AG04449 (cell line): Measurements from ENCODE around the gene STXBP4.

Experiments
- CTCF ChIA-PET: fragments of 350-600 bp; formaldehyde crosslinking; extraction: SDS; loops from one replicate; lab custom pipeline; 2021; ENCODE audit warnings: antibody characterized with exemption; lab: Yijun Ruan, JAX
- POLR2A ChIA-PET: fragments of 400-600, 350-600 bp; formaldehyde crosslinking; extraction: SDS; loops from one replicate; lab custom pipeline; 2020; ENCODE audit warnings: antibody characterized with exemption, inconsistent platforms; lab: Yijun Ruan, JAX
- DNase-seq: peaks from one replicate; pipeline ENCODE4 v3.0.0-alpha.2; 2010; ENCODE audit warnings: low read depth, low spot score
- H3K4me3 ChIP-seq: 2 replicates; pipeline ENCODE4 v1.5.1; 2011; ENCODE audit warnings: low read depth, mild to moderate bottlenecking, control low read depth, low read length
- TF ChIP-seq, protein P1 (sequence below): IDR thresholded peaks from one replicate; pipeline ENCODE4 v1.5.1; 2011; ENCODE audit warnings: mild to moderate bottlenecking, moderate library complexity, low read length, control low read depth, inconsistent platforms; ENCODE audit not compliant: insufficient read depth; ENCODE audit errors: missing control alignments

Gene STXBP4

DNA sequence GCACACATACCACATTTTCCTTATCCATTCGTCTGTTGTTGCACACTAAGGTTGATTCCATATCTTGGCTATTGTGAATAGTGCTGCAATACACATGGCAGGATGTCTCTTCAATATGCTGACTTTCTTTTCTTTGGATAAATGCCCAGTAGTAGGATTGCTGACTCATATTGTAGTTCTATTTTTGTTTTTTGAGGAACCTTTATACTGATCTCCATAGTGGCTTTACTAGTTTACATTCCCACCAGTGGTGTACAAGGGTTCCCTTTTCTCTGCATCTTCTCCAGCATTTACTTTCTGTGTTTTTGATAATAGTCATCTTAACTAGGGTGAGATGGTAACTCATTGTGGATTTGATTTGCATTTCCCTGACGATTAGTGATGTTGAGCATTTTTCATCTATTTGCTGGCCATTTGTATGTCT is 118.1 kb downstream of the STXBP4 start:
- H3K4me3 ChIP-seq: no peak overlapping the region
- TF ChIP-seq, protein P1, sequence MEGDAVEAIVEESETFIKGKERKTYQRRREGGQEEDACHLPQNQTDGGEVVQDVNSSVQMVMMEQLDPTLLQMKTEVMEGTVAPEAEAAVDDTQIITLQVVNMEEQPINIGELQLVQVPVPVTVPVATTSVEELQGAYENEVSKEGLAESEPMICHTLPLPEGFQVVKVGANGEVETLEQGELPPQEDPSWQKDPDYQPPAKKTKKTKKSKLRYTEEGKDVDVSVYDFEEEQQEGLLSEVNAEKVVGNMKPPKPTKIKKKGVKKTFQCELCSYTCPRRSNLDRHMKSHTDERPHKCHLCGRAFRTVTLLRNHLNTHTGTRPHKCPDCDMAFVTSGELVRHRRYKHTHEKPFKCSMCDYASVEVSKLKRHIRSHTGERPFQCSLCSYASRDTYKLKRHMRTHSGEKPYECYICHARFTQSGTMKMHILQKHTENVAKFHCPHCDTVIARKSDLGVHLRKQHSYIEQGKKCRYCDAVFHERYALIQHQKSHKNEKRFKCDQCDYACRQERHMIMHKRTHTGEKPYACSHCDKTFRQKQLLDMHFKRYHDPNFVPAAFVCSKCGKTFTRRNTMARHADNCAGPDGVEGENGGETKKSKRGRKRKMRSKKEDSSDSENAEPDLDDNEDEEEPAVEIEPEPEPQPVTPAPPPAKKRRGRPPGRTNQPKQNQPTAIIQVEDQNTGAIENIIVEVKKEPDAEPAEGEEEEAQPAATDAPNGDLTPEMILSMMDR: no peak
- peak; percentile 56 for DNase-seq
- ChIA-PET POLR2A (no interaction called here), CTCF (no interaction called here)

DNA sequence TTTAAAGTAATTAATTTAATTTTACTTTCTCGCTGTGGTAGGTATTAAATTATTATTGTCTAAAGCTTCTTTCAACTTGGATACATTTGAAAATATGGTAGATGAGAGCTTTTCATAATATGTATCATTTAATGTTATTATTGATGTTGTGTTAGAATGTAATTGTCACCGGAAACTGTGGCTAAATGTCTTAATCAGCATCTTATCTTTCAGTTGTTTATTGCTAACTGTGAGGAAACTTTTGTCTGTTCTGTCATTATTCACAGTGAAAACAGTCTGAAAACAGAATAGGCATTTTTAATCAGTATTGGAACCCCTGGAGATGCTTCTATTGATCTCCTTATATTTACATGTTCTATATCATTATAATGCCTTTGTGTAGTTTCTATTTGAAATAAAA is 120.7 kb downstream of the STXBP4 start:
- ChIA-PET POLR2A (no interaction called here), CTCF (no interaction called here)
- TF ChIP-seq, protein P1: no peak
- no peak overlapping the region for H3K4me3 ChIP-seq
- no peak for DNase-seq

DNA sequence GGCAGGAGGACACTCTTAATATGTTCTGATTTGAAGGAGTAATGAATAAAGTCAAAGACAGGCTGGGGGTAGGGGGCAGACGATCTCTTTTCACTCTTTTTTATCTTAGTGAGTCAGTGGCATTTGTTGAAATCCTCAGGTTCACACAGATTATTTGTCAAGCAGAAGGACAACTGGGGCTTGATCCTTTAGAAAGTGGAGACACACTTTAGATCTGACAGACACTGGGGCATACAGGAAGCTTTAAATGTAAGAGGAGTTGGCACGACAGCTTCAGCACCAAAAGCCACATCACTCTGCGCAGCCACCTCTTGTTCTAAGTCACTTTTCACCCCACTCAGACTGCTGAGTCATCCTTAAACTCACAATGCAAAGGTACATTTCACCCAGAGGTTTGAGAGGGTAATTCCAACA is 121.5 kb downstream of the STXBP4 start:
- TF ChIP-seq, protein P1: no peak
- CTCF ChIA-PET: no interaction called here
- no peak for DNase-seq
- POLR2A ChIA-PET: no interaction called here
- no peak overlapping the region for H3K4me3 ChIP-seq

DNA sequence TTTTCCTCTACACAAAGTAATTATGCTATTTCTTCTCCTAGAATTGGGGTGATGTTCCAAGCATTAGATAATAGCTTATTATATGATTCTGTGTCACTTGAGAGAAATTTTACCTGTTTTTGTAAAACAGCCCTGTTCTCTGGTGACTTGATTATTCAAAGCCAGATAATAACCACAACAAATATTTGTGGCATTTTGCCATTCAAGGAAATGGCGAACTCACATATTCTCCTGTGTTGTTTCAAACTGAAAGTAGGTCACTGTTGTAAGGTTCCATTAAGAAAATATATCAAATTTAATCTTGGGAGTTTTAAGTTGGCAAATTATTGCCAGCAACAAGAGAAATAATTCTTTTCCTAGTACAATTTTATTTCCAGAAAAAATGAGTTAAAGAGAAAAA is 124.8 kb downstream of the STXBP4 start:
- CTCF ChIA-PET: no interaction called here

DNA sequence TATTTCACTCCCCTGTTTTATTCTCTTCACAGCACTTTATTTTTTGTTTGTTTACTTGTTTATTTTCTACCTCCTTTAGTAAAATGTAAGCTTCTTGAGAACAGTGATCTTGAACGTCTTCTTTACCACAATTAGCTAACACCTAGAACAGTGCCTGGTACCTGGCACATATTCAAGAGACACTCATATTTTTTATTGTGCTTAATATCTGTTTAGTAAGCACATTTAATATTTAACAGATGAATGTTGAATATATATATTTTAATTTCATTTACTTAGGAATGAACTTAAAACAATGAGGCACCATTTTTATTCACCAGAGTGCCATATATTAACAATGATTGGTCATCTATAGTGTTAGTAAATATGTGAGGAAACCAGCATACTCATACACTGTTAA is 130.2 kb downstream of the STXBP4 start:
- ChIA-PET CTCF (no interaction called here), POLR2A (no interaction called here)
- TF ChIP-seq, protein P1: no peak
- no peak overlapping the region for H3K4me3 ChIP-seq
- no peak for DNase-seq

More for the DNA sequence above, 124.8 kb downstream of the STXBP4 start:
- no peak overlapping the region for H3K4me3 ChIP-seq
- TF ChIP-seq, protein P1: no peak
- POLR2A ChIA-PET: no interaction called here
- DNase-seq: no peak

DNA sequence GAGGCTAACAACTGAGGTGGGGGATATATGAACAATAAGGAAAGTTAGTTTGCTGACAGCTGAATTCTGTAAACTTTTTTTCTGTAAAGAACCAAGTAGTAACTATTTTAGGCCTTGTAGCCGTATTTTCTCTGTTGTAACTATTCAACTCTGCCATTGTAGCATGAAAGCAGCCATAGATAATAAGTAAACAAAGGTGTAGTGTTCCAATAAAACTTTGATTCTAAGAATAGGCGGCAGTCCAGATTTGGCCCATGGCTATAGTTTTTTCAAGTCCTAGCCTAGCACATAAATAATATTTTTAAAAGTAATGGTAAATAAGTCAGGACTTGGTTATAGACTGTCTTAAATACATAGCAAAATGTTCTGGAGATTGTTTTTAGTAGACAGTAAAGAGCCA is 142.0 kb downstream of the STXBP4 start:
- DNase-seq: no peak
- TF ChIP-seq, protein P1: no peak
- POLR2A ChIA-PET: no interaction called here
- CTCF ChIA-PET: no interaction called here
- no peak overlapping the region for H3K4me3 ChIP-seq
